Bronchial epithelial cell (primary cell): ENCODE results near the gene NPHS1. TPM values are rescaled to one million over a fixed set of nuclear protein-coding genes. Genes with fewer than 3 reads are reported as not detected.

Source experiments
- DNase-seq: peaks from one replicate; pipeline ENCODE4 v3.0.0-alpha.2; 2010; ENCODE audit warnings: low read depth
- FAIRE-seq: peaks from 2 replicates; lab custom pipeline; 2011; peaks lifted over from hg19 to GRCh38; lab: Jason Lieb, UNC
- H3K27me3 ChIP-seq: 2 replicates; pipeline ENCODE4 v1.5.1; 2011; ENCODE audit warnings: low read length; ENCODE audit not compliant: control insufficient read depth, insufficient read depth
- H3K36me3 ChIP-seq: 2 replicates; pipeline ENCODE4 v1.5.1; 2011; ENCODE audit warnings: low read length; ENCODE audit not compliant: control insufficient read depth, insufficient read depth
- H3K4me3 ChIP-seq: 2 replicates; pipeline ENCODE4 v1.5.1; 2011; ENCODE audit warnings: mild to moderate bottlenecking, low read depth, low read length, control low read depth
- CTCF ChIP-seq: IDR thresholded peaks from 2 replicates; pipeline ENCODE4 v1.5.1; 2011; ENCODE audit warnings: mild to moderate bottlenecking, moderate library complexity, low read length, control low read depth, inconsistent platforms; ENCODE audit not compliant: insufficient read depth, severe bottlenecking
- total RNA-seq: library from RNA; depleted of rRNA; stranded (reverse); fragments of >200 nt; gene quantifications from 2 replicates; pipeline ENCODE4 v1.2.1, GENCODE V29; 2014

Gene NPHS1
- total RNA-seq, 1 donor from 2014 or later, result not detected

DNA sequence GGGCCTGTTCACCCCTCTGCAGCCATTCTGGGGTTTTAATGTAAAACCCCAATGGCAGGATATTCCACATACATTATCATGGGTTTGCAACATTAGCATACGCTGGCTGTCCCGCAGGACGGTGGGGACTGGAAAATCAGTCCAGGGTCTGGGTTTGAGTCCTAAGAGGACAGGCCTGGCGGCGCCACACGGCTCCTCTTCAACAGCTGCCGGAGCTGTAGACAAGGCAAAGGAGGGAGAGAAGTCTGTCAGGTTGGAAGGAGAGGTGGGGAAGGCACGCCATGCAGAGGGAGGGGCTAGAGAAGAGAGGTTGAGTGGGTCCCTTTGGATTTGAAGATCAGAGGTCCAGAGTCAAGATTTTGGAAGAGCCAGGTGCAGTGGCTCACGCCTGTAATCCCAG, 36.1 kb upstream of the NPHS1 start:
- H3K36me3 ChIP-seq, result peaks cover 19% of the 10 kb centered on the region
- DNase-seq, result no peak
- TF ChIP-seq CTCF, result no peak
- H3K27me3 ChIP-seq, result no peaks in the 10 kb centered on the region
- H3K4me3 ChIP-seq, result no peak overlapping the region
- no peak for FAIRE-seq

- no peaks in the 10 kb centered on the region for H3K27me3 ChIP-seq
- H3K4me3 ChIP-seq, result no peak overlapping the region
- TF ChIP-seq CTCF, result no peak
- no peak for FAIRE-seq
- no peak for DNase-seq
- peaks cover 19% of the 10 kb centered on the region for H3K36me3 ChIP-seq
These were observed 34.9 kb upstream of the NPHS1 start for GRCh38 chr19:35887197-35887596.

DNA sequence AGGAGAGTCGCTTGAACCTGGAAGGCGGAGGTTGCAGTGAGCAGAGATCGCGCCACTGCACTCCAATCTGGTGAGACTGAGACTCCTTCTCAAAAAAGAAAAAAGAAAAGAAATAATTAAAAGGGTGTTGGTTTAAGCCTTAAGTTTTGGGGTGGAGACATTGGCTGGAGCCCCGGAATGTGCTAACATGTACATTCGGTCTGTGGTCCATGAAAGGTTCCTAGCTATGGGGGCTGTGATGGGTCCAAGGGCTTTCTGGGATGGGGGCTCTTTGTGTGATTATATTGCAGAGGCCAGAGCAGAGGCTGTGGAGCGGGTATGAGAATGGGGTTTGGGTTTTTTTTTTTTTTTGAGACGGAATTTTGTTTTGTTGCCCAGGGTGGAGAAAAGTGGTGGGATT, 33.6 kb upstream of the NPHS1 start:
- peaks cover 19% of the 10 kb centered on the region for H3K36me3 ChIP-seq
- H3K4me3 ChIP-seq, result no peak overlapping the region
- H3K27me3 ChIP-seq, result no peaks in the 10 kb centered on the region
- DNase-seq (no peak), FAIRE-seq (no peak)
- no peak for TF ChIP-seq CTCF

DNA sequence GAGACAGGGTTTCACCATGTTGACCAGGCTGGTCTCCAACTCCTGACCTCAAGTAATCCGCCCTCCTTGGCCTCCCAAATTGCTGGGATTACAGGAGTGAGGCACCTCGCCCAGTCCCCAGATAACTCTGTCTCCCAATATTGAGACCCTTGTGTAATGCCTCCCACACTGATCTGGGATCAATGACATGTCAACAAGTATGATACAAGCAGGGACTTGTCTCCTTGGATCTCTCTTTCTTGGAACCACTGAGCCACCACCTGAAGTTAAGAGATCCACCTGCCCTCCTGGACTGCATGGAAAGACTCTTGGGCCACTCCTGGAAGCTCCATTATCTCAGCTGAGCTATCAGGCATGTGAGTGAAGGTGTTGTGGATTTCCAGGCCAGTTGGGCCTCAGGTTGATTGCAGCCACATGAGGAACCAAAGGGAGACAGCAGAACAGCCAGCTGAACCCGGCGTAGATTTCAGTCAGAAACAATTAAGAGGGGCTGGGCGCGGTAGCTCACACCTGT, 33.0 kb upstream of the NPHS1 start:
- Histone ChIP-seq H3K4me3 (no peak overlapping the region), H3K27me3 (no peaks in the 10 kb centered on the region), H3K36me3 (peaks cover 16% of the 10 kb centered on the region)
- no peak for DNase-seq
- no peak for TF ChIP-seq CTCF
- FAIRE-seq, result no peak

GRCh38 chr19:35883882-35884281, 31.6 kb upstream of the NPHS1 start:
- no peak for TF ChIP-seq CTCF
- no peak for FAIRE-seq
- H3K27me3 ChIP-seq, result no peaks in the 10 kb centered on the region

More at GRCh38 chr19:35883882-35884281, 31.6 kb upstream of the NPHS1 start:
- no peak for DNase-seq
- Histone ChIP-seq H3K36me3 (peaks cover 7% of the 10 kb centered on the region), H3K4me3 (no peak overlapping the region)
